ENCODE measurements around the gene GRAP2. TPM values are rescaled to one million over a fixed set of nuclear protein-coding genes. Genes with fewer than 3 reads are reported as not detected.

Gene GRAP2
- total and polyA plus RNA-seq, 2 of the 8 experiments (the other 6 are each of a cell fraction or from before 2014, with no cell fraction given): 0.08 TPM; not detected in 1

GRCh38 chr22:39942439-39943230 lies 41.8 kb downstream of the GRAP2 start (continued):
- TF ChIP-seq BRCA1 (IDR thresholded peaks at IDR 0.05; ENCODE audit: low read depth, low read length) (no peak), CBX5 (IDR thresholded peaks at IDR 0.05; ENCODE audit: low read depth, low read length) (no peak), FOSL1 (IDR thresholded peaks at IDR 0.05; ENCODE audit: insufficient read depth, low read depth, low read length) (no peak), TEAD4 (IDR thresholded peaks at IDR 0.05; ENCODE audit: low read depth, low read length) (no peak), RXRA (IDR thresholded peaks at IDR 0.05; ENCODE audit: insufficient read depth, low read depth, low read length) (no peak)

Measured in H1 (cell line).